WTC11 (cell line): Measurements from ENCODE around the gene ZNF326.

ENCODE experiments used
- ATF3 ChIP-seq: sonication (generic); formaldehyde crosslinking; conservative IDR thresholded peaks from 2 replicates; pipeline ENCODE4 v1.8.1; 2022; ENCODE audit warnings: mild to moderate bottlenecking, missing genetic modification reagents
- CBFB ChIP-seq: sonication (generic); formaldehyde crosslinking; IDR thresholded peaks from 2 replicates; pipeline ENCODE4 v1.8.1; 2022; ENCODE audit warnings: mild to moderate bottlenecking, low read depth, missing genetic modification reagents
- CTCF ChIP-seq: fragments of 200-600 bp; IDR thresholded peaks from 2 replicates; pipeline ENCODE4 v1.8.0; 2022; ENCODE audit warnings: antibody characterized with exemption
- FOXJ3 ChIP-seq: sonication (generic); formaldehyde crosslinking; IDR thresholded peaks from 2 replicates; pipeline ENCODE4 v1.9.0; 2021; ENCODE audit warnings: missing genetic modification reagents, mild to moderate bottlenecking, borderline replicate concordance
- FOXK1 ChIP-seq: sonication (generic); formaldehyde crosslinking; IDR thresholded peaks from 2 replicates; pipeline ENCODE4 v1.8.0; 2022; ENCODE audit warnings: mild to moderate bottlenecking, moderate library complexity, missing genetic modification reagents
- HMGXB4 ChIP-seq: sonication (generic); formaldehyde crosslinking; IDR thresholded peaks from 2 replicates; pipeline ENCODE4 v1.8.1; 2023; ENCODE audit warnings: mild to moderate bottlenecking, moderate library complexity, missing genetic modification reagents
- MAX ChIP-seq: sonication (generic); formaldehyde crosslinking; IDR thresholded peaks from 2 replicates; pipeline ENCODE4 v1.8.0; 2022; ENCODE audit warnings: mild to moderate bottlenecking, missing genetic modification reagents
- MXD4 ChIP-seq: fragments of 250-450 bp; sonication (Bioruptor Pico); IDR thresholded peaks from 2 replicates; pipeline ENCODE4 v1.8.0; 2021; ENCODE audit warnings: mild to moderate bottlenecking, moderate library complexity, borderline replicate concordance
- NFYB ChIP-seq: sonication (generic); formaldehyde crosslinking; conservative IDR thresholded peaks from 2 replicates; pipeline ENCODE4 v1.8.0; 2022; ENCODE audit warnings: low read depth, missing genetic modification reagents
- SOX15 ChIP-seq: fragments of 250-450 bp; sonication (Bioruptor Pico); IDR thresholded peaks from 2 replicates; pipeline ENCODE4 v1.9.0; 2021; ENCODE audit warnings: mild to moderate bottlenecking
- TP53 ChIP-seq: sonication (generic); formaldehyde crosslinking; IDR thresholded peaks from 2 replicates; pipeline ENCODE4 v1.8.1; 2023; ENCODE audit warnings: mild to moderate bottlenecking, missing genetic modification reagents
- ZNF138 ChIP-seq: sonication (generic); formaldehyde crosslinking; conservative IDR thresholded peaks from 2 replicates; pipeline ENCODE4 v1.8.1; 2022; ENCODE audit warnings: mild to moderate bottlenecking, moderate library complexity, missing genetic modification reagents
- ZSCAN18 ChIP-seq: fragments of 250-450 bp; sonication (Bioruptor Pico); IDR thresholded peaks from 2 replicates; pipeline ENCODE4 v2.1.2; 2022; ENCODE audit warnings: mild to moderate bottlenecking, moderate library complexity

GRCh38 chr1:89996450-89997110 is 1.7 kb downstream of the ZNF326 start:
- no peak for TF ChIP-seq ZNF138
- TF ChIP-seq NFYB = no peak
- TF ChIP-seq FOXK1 = no peak
- no peak for TF ChIP-seq HMGXB4 (CRISPR knock-in tag)
- TF ChIP-seq MAX = no peak
- no peak for TF ChIP-seq CTCF
- TF ChIP-seq SOX15 = no peak
- TF ChIP-seq ZSCAN18 (CRISPR knock-in tag) = no peak
- no peak for TF ChIP-seq CBFB (CRISPR knock-in tag)
- no peak for TF ChIP-seq MXD4
- TF ChIP-seq TP53 (CRISPR knock-in tag) = no peak
- TF ChIP-seq ATF3 (CRISPR knock-in tag) = no peak
- no peak for TF ChIP-seq FOXJ3 (CRISPR knock-in tag)
